Liver (tissue), 9 donors: Measurements from ENCODE around the gene ROBO2. TPM values are rescaled to one million over a fixed set of nuclear protein-coding genes. Genes with fewer than 3 reads are reported as not detected.

Experiments
- DNase-seq: peaks from one replicate; pipeline ENCODE4 v3.0.0-alpha.2; 2017; ENCODE audit warnings: low spot score
- H3K27ac ChIP-seq, 2 donors: one replicate each; pipeline ENCODE4 v1.7.0; 2013; ENCODE audit warnings: inconsistent platforms in 2 of 2, low read length in 2 of 2, control low read depth in 1 of 2, low read depth in 1 of 2, mild to moderate bottlenecking in 1 of 2
- H3K27me3 ChIP-seq, 4 donors: one replicate each; pipeline versions ENCODE4 v1.6.1 to v1.7.0; 2013; ENCODE audit warnings: low read length in 3 of 4, inconsistent platforms in 1 of 4, mild to moderate bottlenecking in 1 of 4, moderate library complexity in 1 of 4; ENCODE audit not compliant: control insufficient read depth in 4 of 4, insufficient read depth in 4 of 4
- H3K36me3 ChIP-seq, 4 donors: one replicate each; pipeline versions ENCODE4 v1.6.1 to v1.7.0; 2013; ENCODE audit warnings: low read length in 3 of 4, mild to moderate bottlenecking in 3 of 4, low read depth in 1 of 4, moderate library complexity in 1 of 4; ENCODE audit not compliant: control insufficient read depth in 4 of 4, insufficient read depth in 3 of 4
- H3K4me1 ChIP-seq, 4 donors: one replicate each; pipeline versions ENCODE4 v1.6.1 to v1.7.0; 2013; ENCODE audit warnings: low read length in 3 of 4, mild to moderate bottlenecking in 3 of 4, moderate library complexity in 1 of 4; ENCODE audit not compliant: control insufficient read depth in 4 of 4, insufficient read depth in 4 of 4
- H3K4me3 ChIP-seq, 3 donors: one replicate each; pipeline versions ENCODE4 v1.6.1 to v1.7.0; 2013; ENCODE audit warnings: low read length in 3 of 3, control low read depth in 1 of 3, low read depth in 1 of 3, mild to moderate bottlenecking in 1 of 3
- H3K9ac ChIP-seq, 2 donors: one replicate each; pipeline ENCODE4 v1.7.0; 2013; ENCODE audit warnings: low read length in 2 of 2, mild to moderate bottlenecking in 2 of 2, moderate library complexity in 2 of 2, control low read depth in 1 of 2, low read depth in 1 of 2
- H3K9me3 ChIP-seq, 4 donors: one replicate each; pipeline versions ENCODE4 v1.6.1 to v1.7.0; 2013; ENCODE audit warnings: low read length in 3 of 4; ENCODE audit not compliant: control insufficient read depth in 4 of 4
- ATF3 ChIP-seq: IDR thresholded peaks from 2 replicates; pipeline ENCODE4 v1.6.1; 2016; ENCODE audit warnings: antibody characterized with exemption
- CTCF ChIP-seq: fragments of 150-350 bp; IDR thresholded peaks from 2 replicates; pipeline ENCODE4 v1.5.1; 2017; ENCODE audit warnings: improper control_type of control experiment, low read depth, low read length; ENCODE audit not compliant: missing input control
- EGR1 ChIP-seq, 2 donors: IDR thresholded peaks; 2 replicates each; pipeline ENCODE4 v1.6.1; 2016 to 2018; ENCODE audit warnings: antibody characterized with exemption in 2 of 2, low read depth in 2 of 2
- FOXA1 ChIP-seq: IDR thresholded peaks from 2 replicates; pipeline ENCODE4 v1.6.1; 2016; ENCODE audit warnings: antibody characterized with exemption
- FOXA2 ChIP-seq: IDR thresholded peaks from 2 replicates; pipeline ENCODE4 v1.6.1; 2016; ENCODE audit warnings: antibody characterized with exemption
- GABPA ChIP-seq, 2 donors: IDR thresholded peaks in 1 of 2; conservative IDR thresholded peaks in 1 of 2; 2 replicates each; pipeline ENCODE4 v1.6.1; 2016; ENCODE audit warnings: antibody characterized with exemption in 2 of 2, mild to moderate bottlenecking in 1 of 2, moderate library complexity in 1 of 2
- HNF4A ChIP-seq, 2 donors: conservative IDR thresholded peaks; 2 replicates each; pipeline ENCODE4 v1.6.1; 2016; ENCODE audit warnings: antibody characterized with exemption in 2 of 2, mild to moderate bottlenecking in 2 of 2
- HNF4G ChIP-seq: IDR thresholded peaks from 2 replicates; pipeline ENCODE4 v1.6.1; 2016; ENCODE audit warnings: antibody characterized with exemption
- JUND ChIP-seq, 2 donors: IDR thresholded peaks; 2 replicates each; pipeline ENCODE4 v1.6.1; 2016; ENCODE audit warnings: antibody characterized with exemption in 2 of 2
- MAX ChIP-seq: IDR thresholded peaks from 2 replicates; pipeline ENCODE4 v1.6.1; 2016; ENCODE audit warnings: antibody characterized with exemption
- NR2F2 ChIP-seq: IDR thresholded peaks from 2 replicates; pipeline ENCODE4 v1.6.1; 2016; ENCODE audit warnings: antibody characterized with exemption
- RAD21 ChIP-seq, 2 donors: IDR thresholded peaks; 2 replicates each; pipeline ENCODE4 v1.6.1; 2016; ENCODE audit warnings: antibody characterized with exemption in 2 of 2, mild to moderate bottlenecking in 2 of 2
- REST ChIP-seq: IDR thresholded peaks from 2 replicates; pipeline ENCODE4 v1.6.1; 2016; ENCODE audit warnings: antibody characterized with exemption, mild to moderate bottlenecking
- RXRA ChIP-seq, 2 donors: IDR thresholded peaks; 2 replicates each; pipeline ENCODE4 v1.6.1; 2017 to 2018; ENCODE audit warnings: antibody characterized with exemption in 2 of 2, mild to moderate bottlenecking in 1 of 2
- SP1 ChIP-seq: IDR thresholded peaks from 2 replicates; pipeline ENCODE4 v1.6.1; 2018; ENCODE audit warnings: antibody characterized with exemption, mild to moderate bottlenecking
- TAF1 ChIP-seq: conservative IDR thresholded peaks from 2 replicates; pipeline ENCODE4 v1.6.1; 2016; ENCODE audit warnings: antibody characterized with exemption, mild to moderate bottlenecking
- YY1 ChIP-seq: IDR thresholded peaks from 2 replicates; pipeline ENCODE4 v1.6.1; 2016; ENCODE audit warnings: antibody characterized with exemption, mild to moderate bottlenecking
- ZBTB33 ChIP-seq: IDR thresholded peaks from 2 replicates; pipeline ENCODE4 v1.6.1; 2016; ENCODE audit warnings: antibody characterized with exemption
- WGBS: extraction: QIAGEN DNeasy Blood & Tissue Kit; methylation state at CpG from one replicate; pipeline ENCODE4 v1.1.7; 2013; 5-methylcytosine and 5-hydroxymethylcytosine counted together
- polyA plus RNA-seq, 2 donors: library from polyadenylated mRNA; stranded (reverse) in 1 of 2; unstranded in 1 of 2; fragments of 200-250 nt in 1 of 2; fragments of >200 nt in 1 of 2; fragmentation: Nextera tagmentation in 1 of 2; extraction: Ambion mirVana in 1 of 2; gene quantifications; one replicate each; pipeline versions ENCODE4 v1.2.1 to v1.2.3, GENCODE V29; 2013 to 2015
- total RNA-seq, 2 donors: library from RNA; depleted of rRNA; stranded (reverse); fragments of >200 nt; gene quantifications; one replicate each; pipeline ENCODE4 v1.2.3, GENCODE V29; 2014
- donor health status: healthy.
- donor health status: healthy.
- donor health status: healthy.
- donor health status: healthy.
- donor health status: healthy.

The ROBO2 gene
- total and polyA plus RNA-seq, 4 donors: 0.22 to 19.4 (median 1.1) TPM

GRCh38 chr3:76997733-76998132 is 42.2 kb upstream of the ROBO2 start (continued):
- TF ChIP-seq REST (no peak), EGR1 (IDR thresholded peaks at IDR 0.05; ENCODE audit: low read depth in 2 of 2) (no peak), RAD21 (IDR thresholded peaks at IDR 0.05) (no peak), HNF4A (conservative IDR thresholded peaks at IDR 0.05) (no peak)

- DNase-seq: no peak
- no peak overlapping the region for H3K4me3 ChIP-seq
- 97% methylated on average over 3 of the region's 3 CpGs for WGBS
- H3K36me3 ChIP-seq: no peaks in the 10 kb centered on the region
- no peak overlapping the region for H3K9ac ChIP-seq
- H3K27me3 ChIP-seq: no peaks in the 10 kb centered on the region
- no peaks in the 10 kb centered on the region for H3K4me1 ChIP-seq
- no peaks in the 10 kb centered on the region for H3K9me3 ChIP-seq
- TF ChIP-seq MAX (no peak), NR2F2 (no peak), CTCF (no peak), EGR1 (IDR thresholded peaks at IDR 0.05; ENCODE audit: low read depth in 2 of 2) (no peak), RXRA (IDR thresholded peaks at IDR 0.05) (no peak), TAF1 (no peak), RAD21 (IDR thresholded peaks at IDR 0.05) (no peak), HNF4G (no peak), ZBTB33 (no peak), YY1 (no peak), JUND (IDR thresholded peaks at IDR 0.05) (no peak), GABPA (IDR thresholded peaks at IDR 0.05 in 1 of 2, conservative IDR thresholded peaks at IDR 0.05 in 1 of 2) (no peak), HNF4A (conservative IDR thresholded peaks at IDR 0.05) (no peak), FOXA1 (no peak), ATF3 (no peak), FOXA2 (no peak), SP1 (no peak), REST (no peak)
- no peak overlapping the region for H3K27ac ChIP-seq
Observed at GRCh38 chr3:76998555-76998954, 41.3 kb upstream of the ROBO2 start.
